Thyroid gland (tissue), 4 donors: ENCODE results near the gene CUEDC2. TPM values are rescaled to one million over a fixed set of nuclear protein-coding genes. Genes with fewer than 3 reads are reported as not detected.

Experiments
- DNase-seq, 2 donors: peaks; one replicate each; pipeline ENCODE4 v3.0.0-alpha.2; 2019
- H3K27ac ChIP-seq, 3 donors: fragments of 200-600 bp; sonication (generic); 1 replicate in 2 of 3; 2 replicates in 1 of 3; pipeline ENCODE4 v1.5.1; 2016 to 2019; ENCODE audit warnings: mild to moderate bottlenecking in 1 of 3, moderate library complexity in 1 of 3
- H3K27me3 ChIP-seq: fragments of 200-600 bp; sonication (generic); one replicate; pipeline ENCODE4 v1.5.1; 2019
- H3K36me3 ChIP-seq, 2 donors: fragments of 200-600 bp; sonication (generic); one replicate each; pipeline ENCODE4 v1.5.1; 2016 to 2019
- H3K4me1 ChIP-seq, 2 donors: fragments of 200-600 bp; sonication (generic); one replicate each; pipeline ENCODE4 v1.5.1; 2017 to 2019
- H3K4me3 ChIP-seq, 3 donors: fragments of 200-600 bp; sonication (generic); replicated peaks in 1 of 3; 1 replicate in 2 of 3; 2 replicates in 1 of 3; pipeline ENCODE4 v1.5.1; 2016; ENCODE audit warnings: mild to moderate bottlenecking in 1 of 3
- H3K9me3 ChIP-seq: fragments of 200-600 bp; sonication (generic); one replicate; pipeline ENCODE4 v1.5.1; 2017
- CTCF ChIP-seq, 6 experiments: fragments of 200-600 bp in 3 of 6; fragments of 450-650 bp in 3 of 6; sonication (generic) in 3 of 6; IDR thresholded peaks; one replicate each; pipeline ENCODE4 v1.5.1; 2016 to 2019; ENCODE audit warnings: antibody characterized with exemption in 6 of 6, mild to moderate bottlenecking in 2 of 6, inconsistent platforms in 1 of 6, moderate library complexity in 1 of 6
- POLR2A ChIP-seq, 2 donors: fragments of 450-650 bp; IDR thresholded peaks; one replicate each; pipeline ENCODE4 v1.6.1; 2017; ENCODE audit warnings: antibody characterized with exemption in 2 of 2, mild to moderate bottlenecking in 2 of 2, moderate library complexity in 1 of 2
- WGBS, 2 donors: methylation state at CpG; one replicate each; pipeline ENCODE4 v1.1.5; 2017; 5-methylcytosine and 5-hydroxymethylcytosine counted together
- intact Hi-C: fragments of 100-400 bp; cut with DNase I; formaldehyde crosslinking; loops from one replicate; pipeline ENCODE4 v1.15.1; 2023
- total RNA-seq, 4 donors: library from RNA; depleted of rRNA; stranded (reverse); fragments of >200 nt; gene quantifications; one replicate each; pipeline ENCODE4 v1.2.3, GENCODE V29; 2016

CUEDC2 gene
- total RNA-seq, 4 donors from 2014 or later = 56.2 to 73.9 (median 62.0) TPM

GRCh38 chr10:102431452-102432124, 786 bp downstream of the CUEDC2 start:
- intact Hi-C loops = no loop called here
- Histone ChIP-seq H3K27me3 (no peaks in the 10 kb centered on the region), H3K4me3 (peak overlapping the region; percentile 75 to 97 (median 90)), H3K36me3 (no peaks in the 10 kb centered on the region), H3K9me3 (no peaks in the 10 kb centered on the region), H3K4me1 (peaks cover 7 to 15% of the 10 kb centered on the region in 2 donors), H3K27ac (peak overlapping the region in 2 of 3 donors; percentile 74 to 79)
- no peak for DNase-seq
- 21 to 24% methylated on average over 4 of the region's 4 CpGs for WGBS, 2 donors
- TF ChIP-seq CTCF (IDR thresholded peaks at IDR 0.05) (no peak), POLR2A (IDR thresholded peaks at IDR 0.05) (no peak)

- TF ChIP-seq POLR2A (IDR thresholded peaks at IDR 0.05) = no peak
- TF ChIP-seq CTCF (IDR thresholded peaks at IDR 0.05) = no peak
- H3K36me3 ChIP-seq = no peaks in the 10 kb centered on the region
- no peak overlapping the region for H3K4me3 ChIP-seq
- H3K4me1 ChIP-seq = peaks cover 7 to 14% of the 10 kb centered on the region in 2 donors
- no peak for DNase-seq
- no peaks in the 10 kb centered on the region for H3K27me3 ChIP-seq
- H3K9me3 ChIP-seq = no peaks in the 10 kb centered on the region
- 86 to 90% methylated on average over 7 to 8 of the region's 8 CpGs for WGBS, 2 donors
- intact Hi-C loops = loop anchor here (10.0 kb wide), 1 partner anchor 155 kb away; no protein-coding TSS in a partner anchor
- H3K27ac ChIP-seq = no peak overlapping the region
These were observed 2.9 kb downstream of the CUEDC2 start for GRCh38 chr10:102429468-102429867.

GRCh38 chr10:102426803-102427287, 5.5 kb downstream of the CUEDC2 start:
- TF ChIP-seq CTCF (IDR thresholded peaks at IDR 0.05) (no peak), POLR2A (IDR thresholded peaks at IDR 0.05) (no peak)

GRCh38 chr10:102425444-102425843, 6.9 kb downstream of the CUEDC2 start:
- 75 to 100% methylated on average over 1 of the region's 1 CpG for whole genome bisulfite sequencing, 2 donors
- intact Hi-C loops = loop anchor here (10.0 kb wide), 1 partner anchor 159 kb away; no protein-coding TSS in a partner anchor
- TF ChIP-seq POLR2A (IDR thresholded peaks at IDR 0.05) = no peak
- no peak for TF ChIP-seq CTCF (IDR thresholded peaks at IDR 0.05)
- DNase-seq = no peak
- H3K27me3 ChIP-seq = no peaks in the 10 kb centered on the region
- no peaks in the 10 kb centered on the region for H3K9me3 ChIP-seq
- peaks cover 0 to 6% of the 10 kb centered on the region in 2 donors for H3K36me3 ChIP-seq
- H3K27ac ChIP-seq = no peak overlapping the region
- H3K4me3 ChIP-seq = no peak overlapping the region
- peaks cover 15 to 20% of the 10 kb centered on the region in 2 donors for H3K4me1 ChIP-seq

More at GRCh38 chr10:102426803-102427287, 5.5 kb downstream of the CUEDC2 start:
- WGBS, 2 donors = 89 to 93% methylated on average over 7 of the region's 7 CpGs
- Histone ChIP-seq H3K4me1 (peaks cover 20 to 26% of the 10 kb centered on the region in 2 donors), H3K9me3 (no peaks in the 10 kb centered on the region), H3K36me3 (peaks cover 0 to 6% of the 10 kb centered on the region in 2 donors), H3K4me3 (no peak overlapping the region), H3K27ac (no peak overlapping the region), H3K27me3 (no peaks in the 10 kb centered on the region)
- DNase-seq = no peak
- intact Hi-C loops = loop anchor here (10.0 kb wide), 1 partner anchor 158 kb away; no protein-coding TSS in a partner anchor

GRCh38 chr10:102424916-102425315, 7.5 kb downstream of the CUEDC2 start:
- 97% methylated on average over 4 to 6 of the region's 6 CpGs for WGBS, 2 donors
- Histone ChIP-seq H3K36me3 (peaks cover 0 to 6% of the 10 kb centered on the region in 2 donors), H3K27me3 (no peaks in the 10 kb centered on the region), H3K9me3 (no peaks in the 10 kb centered on the region), H3K27ac (no peak overlapping the region), H3K4me1 (peaks cover 19 to 25% of the 10 kb centered on the region in 2 donors), H3K4me3 (no peak overlapping the region)
- intact Hi-C loops = loop anchor here (10.0 kb wide), 1 partner anchor 160 kb away; no protein-coding TSS in a partner anchor
- no peak for DNase-seq
- TF ChIP-seq POLR2A (IDR thresholded peaks at IDR 0.05) (no peak), CTCF (IDR thresholded peaks at IDR 0.05) (no peak)
